ENCODE data around the gene WDPCP.

DNA sequence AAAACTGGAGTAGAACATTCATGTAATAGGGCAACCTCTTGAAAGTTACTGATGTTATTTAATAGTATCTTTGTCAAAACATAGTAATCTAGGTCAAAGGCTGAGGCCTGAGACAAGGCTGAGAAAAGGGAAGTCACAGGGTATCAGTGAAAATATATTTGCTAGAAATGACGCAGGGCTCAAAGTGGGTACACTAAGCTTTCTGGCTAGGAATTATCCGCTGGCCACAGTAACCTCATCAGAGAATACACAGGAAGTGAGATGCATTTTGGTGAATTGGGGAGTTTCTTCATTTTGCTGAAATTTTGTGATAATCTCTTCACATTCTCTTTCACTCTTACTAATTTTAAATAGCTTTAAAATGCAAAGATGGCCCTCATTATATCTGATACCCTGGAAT lies 330.8 kb downstream of the WDPCP start:
- TF ChIP-seq POLR2A (IDR thresholded peaks at IDR 0.05; ENCODE audit: low read depth, low read length): no peak
- TF ChIP-seq, protein P1, sequence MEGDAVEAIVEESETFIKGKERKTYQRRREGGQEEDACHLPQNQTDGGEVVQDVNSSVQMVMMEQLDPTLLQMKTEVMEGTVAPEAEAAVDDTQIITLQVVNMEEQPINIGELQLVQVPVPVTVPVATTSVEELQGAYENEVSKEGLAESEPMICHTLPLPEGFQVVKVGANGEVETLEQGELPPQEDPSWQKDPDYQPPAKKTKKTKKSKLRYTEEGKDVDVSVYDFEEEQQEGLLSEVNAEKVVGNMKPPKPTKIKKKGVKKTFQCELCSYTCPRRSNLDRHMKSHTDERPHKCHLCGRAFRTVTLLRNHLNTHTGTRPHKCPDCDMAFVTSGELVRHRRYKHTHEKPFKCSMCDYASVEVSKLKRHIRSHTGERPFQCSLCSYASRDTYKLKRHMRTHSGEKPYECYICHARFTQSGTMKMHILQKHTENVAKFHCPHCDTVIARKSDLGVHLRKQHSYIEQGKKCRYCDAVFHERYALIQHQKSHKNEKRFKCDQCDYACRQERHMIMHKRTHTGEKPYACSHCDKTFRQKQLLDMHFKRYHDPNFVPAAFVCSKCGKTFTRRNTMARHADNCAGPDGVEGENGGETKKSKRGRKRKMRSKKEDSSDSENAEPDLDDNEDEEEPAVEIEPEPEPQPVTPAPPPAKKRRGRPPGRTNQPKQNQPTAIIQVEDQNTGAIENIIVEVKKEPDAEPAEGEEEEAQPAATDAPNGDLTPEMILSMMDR (conservative IDR thresholded peaks at IDR 0.05; ENCODE audit: low read depth, low read length): no peak
- no peak for TF ChIP-seq SMC3 (IDR thresholded peaks at IDR 0.05; ENCODE audit: low read depth, low read length)
- TF ChIP-seq CEBPB (IDR thresholded peaks at IDR 0.05; ENCODE audit: low read depth, low read length): no peak
- no peak for TF ChIP-seq MXI1 (IDR thresholded peaks at IDR 0.05; ENCODE audit: borderline replicate concordance, low read depth, low read length)
- no peak for TF ChIP-seq MAZ (IDR thresholded peaks at IDR 0.05; ENCODE audit: borderline replicate concordance, low read depth, low read length)
- TF ChIP-seq FOS (IDR thresholded peaks at IDR 0.05; ENCODE audit: low read depth, low read length): no peak
- no peak for TF ChIP-seq MAFK (IDR thresholded peaks at IDR 0.05; ENCODE audit: low read depth, low read length)

All from IMR-90 (cell line).